GM10248 (cell line): ENCODE data around the gene PYGM.
"Not testable (repeated sequence)": the region's sequence is repeated elsewhere in the genome, so short reads cannot be mapped to it uniquely, and the experiment has no call there.

ENCODE experiments used
- CTCF ChIA-PET: fragments of 300-600 bp; sonication (Branson Sonifier 250); formaldehyde crosslinking; extraction: SDS; loops from one replicate; lab custom pipeline; 2021; ENCODE audit warnings: antibody characterized with exemption; lab: Yijun Ruan, JAX
- POLR2A ChIA-PET: fragments of 350-650 bp; sonication (Branson Sonifier 250); formaldehyde crosslinking; extraction: SDS; loops from one replicate; lab custom pipeline; 2020; ENCODE audit warnings: antibody characterized with exemption; lab: Yijun Ruan, JAX
- DNase-seq: peaks from one replicate; pipeline ENCODE4 v3.0.0; 2012; ENCODE audit errors: extremely low spot score
- CTCF ChIP-seq: IDR thresholded peaks from 2 replicates; pipeline ENCODE4 v1.5.1; 2012; ENCODE audit warnings: mild to moderate bottlenecking, low read depth; ENCODE audit errors: extremely low read depth, missing control alignments, control extremely low read depth

PYGM gene

GRCh38 chr11:64703048-64703447 lies 56.7 kb downstream of the PYGM start:
- CTCF ChIA-PET, result interaction anchor here (1.1 to 2.7 kb wide), 6 partner anchors 8 to 254 kb away, joined by 3 to 20 read pairs (median 6); no protein-coding TSS in a partner anchor

GRCh38 chr11:64701956-64702355 lies 57.8 kb downstream of the PYGM start:
- CTCF ChIA-PET, result interaction anchor here (2.0 kb wide), 1 partner anchor 13 kb away, joined by 5 read pairs; no protein-coding TSS in a partner anchor
- POLR2A ChIA-PET, DNase-seq: not testable (repeated sequence)

More at GRCh38 chr11:64703048-64703447, 56.7 kb downstream of the PYGM start:
- DNase-seq, result no peak
- POLR2A ChIA-PET, result no interaction called here
- no peak for TF ChIP-seq CTCF

- DNase-seq, result no peak
- POLR2A ChIA-PET, result no interaction called here
- CTCF ChIA-PET, result interaction anchor here (1.0 to 2.3 kb wide), 3 partner anchors 10 to 44 kb away, joined by 3 to 22 read pairs (median 6); no protein-coding TSS in a partner anchor
- TF ChIP-seq CTCF, result no peak
These were observed 61.3 kb downstream of the PYGM start for GRCh38 chr11:64698427-64698826.

- ChIA-PET POLR2A (no interaction called here), CTCF (interaction anchor here (1.4 to 2.3 kb wide), 3 partner anchors 9 to 44 kb away, joined by 5 to 22 read pairs (median 6); no protein-coding TSS in a partner anchor)
- no peak for TF ChIP-seq CTCF
- DNase-seq, result no peak
These were observed 62.0 kb downstream of the PYGM start for GRCh38 chr11:64697663-64698375.
